HG03575 (cell line): ENCODE measurements around the gene STAP1.
"Not testable (repeated sequence)": the region's sequence is repeated elsewhere in the genome, so short reads cannot be mapped to it uniquely, and the experiment has no call there.

Experiments
- ATAC-seq: cut with Tn5 transposase; IDR thresholded peaks from one replicate; pipeline ENCODE4 v1.9.1; 2021; ENCODE audit not compliant: unreplicated experiment, insufficient number of reproducible peaks, low FRiP score; ENCODE audit errors: extremely low read depth

Gene STAP1

DNA sequence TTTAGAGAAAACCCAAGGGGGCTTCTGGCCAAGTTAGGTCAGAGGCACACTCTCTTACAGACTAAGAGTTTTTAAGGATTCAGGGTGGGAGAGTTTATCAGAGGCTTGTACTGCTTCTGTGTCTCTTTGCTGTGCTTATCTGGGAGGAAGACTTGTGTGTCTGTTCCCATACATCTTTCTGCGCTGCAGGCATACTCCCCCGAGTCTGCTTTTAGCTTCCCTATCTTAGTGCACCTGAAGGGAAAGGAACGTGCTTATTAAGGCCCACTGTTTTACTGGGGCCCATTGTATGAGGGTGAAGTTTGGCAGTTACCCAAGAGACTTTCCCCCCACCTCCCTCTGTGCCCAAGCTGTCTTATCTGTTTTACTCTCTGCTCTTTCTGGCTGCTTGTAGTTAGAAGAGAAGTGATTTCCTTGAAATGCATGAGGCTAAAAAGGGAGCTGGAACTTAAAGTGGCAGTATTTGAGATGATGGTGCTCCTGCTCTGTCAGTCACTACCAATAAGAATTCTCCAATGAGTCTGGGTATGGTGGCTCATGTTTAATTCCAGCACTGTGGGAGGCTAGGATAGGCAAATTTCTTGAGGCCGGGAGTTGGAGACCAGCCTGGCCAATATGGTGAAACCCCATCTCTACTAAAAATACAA, 6.3 kb upstream of the STAP1 start:
- not testable (repeated sequence) for ATAC-seq

GRCh38 chr4:67554096-67554495, 4.4 kb upstream of the STAP1 start:
- ATAC-seq, result no peak

DNA sequence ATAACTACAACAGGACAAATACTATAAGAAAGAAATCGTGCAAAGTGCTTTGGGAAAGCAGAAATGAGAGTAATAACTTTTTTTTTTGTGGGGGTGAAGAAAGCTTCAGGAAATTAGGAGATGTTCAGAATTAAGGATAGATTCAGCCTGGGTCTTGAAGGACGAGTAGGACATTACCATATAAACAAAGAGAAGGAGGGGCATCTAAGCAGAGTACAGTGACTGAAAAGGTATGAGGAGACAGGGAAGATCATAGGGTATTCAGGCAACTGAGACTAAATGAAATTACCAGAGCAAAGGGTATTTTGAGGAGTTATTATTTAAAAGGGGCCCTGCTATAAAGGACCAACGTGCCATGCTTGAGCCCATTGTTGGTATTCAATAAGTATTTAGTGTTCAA, 3.1 kb upstream of the STAP1 start:
- no peak for ATAC-seq

GRCh38 chr4:67556436-67556835, 2.1 kb upstream of the STAP1 start:
- no peak for ATAC-seq

- no peak for ATAC-seq
These were observed 6.8 kb downstream of the STAP1 start for GRCh38 chr4:67565284-67565683.

DNA sequence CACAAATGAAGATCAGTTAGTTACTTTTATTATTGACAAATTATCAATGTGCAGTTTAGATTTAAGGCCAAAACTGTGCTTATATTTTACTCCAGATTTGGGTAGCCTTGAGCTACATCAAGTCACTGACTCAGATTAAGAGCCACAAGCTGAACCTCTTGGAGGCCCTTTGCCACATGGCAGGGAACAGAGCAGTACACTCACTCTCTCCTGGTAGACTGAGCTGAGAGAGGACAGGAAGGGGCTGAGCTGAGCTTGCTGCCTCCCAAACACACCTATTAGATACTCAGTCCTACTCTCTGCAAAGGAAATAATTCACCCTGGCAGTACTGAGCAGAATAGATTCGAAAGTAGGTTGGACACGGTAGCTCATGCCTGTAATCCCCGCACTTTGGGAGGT, 7.8 kb downstream of the STAP1 start:
- no peak for ATAC-seq

GRCh38 chr4:67568820-67569219, 10.3 kb downstream of the STAP1 start:
- ATAC-seq, result no peak

DNA sequence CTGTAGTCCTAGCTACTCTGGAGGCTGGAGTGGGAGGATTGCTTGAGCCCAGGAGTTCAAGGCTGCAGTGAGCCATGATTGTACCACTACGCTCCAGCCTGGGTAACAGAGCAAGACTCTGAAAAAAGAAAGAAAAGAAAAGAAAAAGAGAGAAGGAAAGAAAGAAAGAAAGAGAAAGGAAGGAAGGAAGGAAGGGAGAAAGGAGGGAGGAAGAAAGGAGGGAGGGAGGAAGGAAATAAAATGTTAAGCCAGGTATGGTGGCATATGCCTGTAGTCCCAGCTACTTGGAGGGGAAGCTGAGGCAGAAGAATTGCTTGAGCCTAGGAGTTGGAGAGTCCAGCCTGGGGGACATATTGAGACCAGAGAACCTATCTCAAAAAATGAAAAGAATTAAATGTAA, 12.0 kb downstream of the STAP1 start:
- ATAC-seq, result no peak

DNA sequence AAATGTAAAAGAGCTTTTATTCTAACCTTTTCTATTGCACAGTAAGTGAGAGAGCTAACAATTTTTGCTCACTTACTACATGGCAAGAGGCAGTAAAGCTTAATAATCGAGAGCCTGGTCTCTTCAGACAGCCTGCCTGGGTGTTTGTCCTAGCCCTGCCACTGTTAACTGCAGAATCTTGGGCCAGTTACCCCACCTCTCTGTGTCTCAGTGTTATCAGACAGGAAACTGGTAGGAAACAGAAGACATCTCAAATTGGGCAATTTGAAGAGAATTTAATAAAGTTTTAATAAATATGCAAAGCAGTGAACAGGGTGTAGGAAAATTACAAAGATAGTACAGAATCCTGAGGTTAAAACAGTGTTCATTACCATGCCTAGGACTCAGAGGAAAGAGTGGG, 13.4 kb downstream of the STAP1 start:
- ATAC-seq, result no peak

DNA sequence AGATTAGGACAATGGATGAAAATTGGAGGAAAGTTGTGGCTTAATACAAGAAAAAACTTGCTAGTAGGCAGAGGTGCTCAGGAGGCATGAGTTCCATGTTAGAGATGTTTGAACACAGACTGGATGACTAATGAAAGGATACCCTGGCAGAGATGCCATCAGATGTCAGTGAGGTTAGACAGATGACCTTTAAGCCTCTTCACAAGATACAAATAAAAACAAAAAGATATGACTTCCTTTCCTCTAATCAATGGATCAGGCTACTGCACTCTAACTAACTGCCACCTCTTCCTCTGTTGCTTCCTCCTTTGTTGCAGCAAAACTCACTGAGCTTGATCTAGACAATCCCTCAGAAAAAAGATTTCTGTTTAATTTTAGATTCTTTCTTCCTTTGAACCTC, 14.7 kb downstream of the STAP1 start:
- no peak for ATAC-seq

- peak; percentile 88 for ATAC-seq
These were observed 16.9 kb downstream of the STAP1 start for GRCh38 chr4:67575232-67576058.

DNA sequence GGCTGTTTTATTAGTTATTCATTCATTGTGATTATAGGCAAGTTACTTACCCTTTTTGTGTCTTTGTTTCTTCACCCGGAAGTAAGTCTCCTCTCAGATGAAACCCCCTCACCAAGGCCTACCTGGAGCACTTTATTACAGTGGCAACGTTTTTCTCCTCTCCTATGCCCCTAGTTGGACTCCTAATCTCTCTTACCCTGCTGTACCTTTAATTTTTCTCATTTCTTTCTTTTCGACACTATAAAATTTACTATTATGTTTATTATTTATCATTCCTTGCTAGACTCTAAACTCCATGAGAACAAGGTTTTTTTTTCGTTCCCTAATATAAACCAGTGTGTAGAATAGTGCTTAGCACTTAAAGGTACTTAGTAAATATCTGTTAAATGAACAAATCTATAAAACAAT, 17.5 kb downstream of the STAP1 start:
- no peak for ATAC-seq

DNA sequence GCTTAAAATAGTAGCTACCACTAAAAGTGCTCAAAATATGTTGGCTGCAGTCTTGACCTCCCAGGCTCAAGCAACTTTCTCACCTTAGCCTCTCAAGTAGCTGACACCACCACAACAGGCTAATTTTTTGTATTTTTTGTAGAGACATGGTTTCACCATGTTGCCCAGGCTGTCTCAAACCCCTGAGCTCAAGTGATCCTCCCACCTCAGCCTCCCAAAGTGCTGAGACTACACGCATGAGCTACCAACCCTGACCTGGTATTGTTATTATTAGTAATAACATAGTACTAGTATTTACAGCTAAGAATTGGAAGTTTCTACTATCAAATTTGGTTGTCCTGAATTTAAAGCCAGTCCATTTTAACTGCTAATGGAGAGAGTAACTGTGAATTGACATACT, 18.0 kb downstream of the STAP1 start:
- peak; percentile 34 for ATAC-seq

- no peak for ATAC-seq
These were observed 22.1 kb downstream of the STAP1 start for GRCh38 chr4:67580577-67580976.

- ATAC-seq, result no peak
These were observed 22.8 kb downstream of the STAP1 start for GRCh38 chr4:67581208-67581857.

GRCh38 chr4:67581913-67582312, 23.4 kb downstream of the STAP1 start:
- no peak for ATAC-seq

DNA sequence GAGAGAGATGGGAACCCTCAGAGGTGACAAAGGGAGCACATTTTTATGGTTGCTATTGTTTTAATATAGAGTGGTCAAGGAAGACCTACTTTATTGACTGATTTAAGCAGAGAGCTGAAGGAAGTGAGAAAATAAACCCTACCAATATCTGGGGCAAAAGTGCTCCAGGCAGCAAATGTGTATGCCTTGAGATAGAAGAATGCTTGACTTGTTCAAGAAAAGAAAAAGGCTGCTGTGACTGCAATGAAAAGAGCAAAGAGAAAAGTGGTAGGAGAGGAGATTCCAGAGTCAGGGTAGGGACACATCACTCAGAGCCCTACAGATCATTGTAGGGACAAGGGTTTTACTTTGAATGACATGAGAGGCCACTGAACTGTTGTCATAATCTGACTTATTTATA, 26.0 kb downstream of the STAP1 start:
- no peak for ATAC-seq

DNA sequence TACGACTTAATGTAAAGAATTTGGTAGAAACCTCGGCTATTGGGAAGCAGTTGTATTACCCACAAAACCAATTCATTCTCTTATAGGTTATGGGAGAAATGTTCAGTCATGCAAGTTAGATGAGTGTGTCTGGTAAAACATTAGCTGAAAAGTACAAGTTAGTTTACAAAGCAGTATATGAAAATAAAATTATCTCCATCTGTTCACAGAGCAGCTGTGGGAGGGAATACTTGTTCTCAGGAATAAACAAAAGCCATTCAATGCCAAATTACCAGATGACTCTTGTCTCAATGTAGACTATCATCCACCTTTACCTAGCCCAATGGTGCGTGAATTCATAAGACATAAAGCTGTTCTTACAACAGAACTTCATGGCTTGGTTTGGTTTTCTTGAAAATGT, 28.6 kb downstream of the STAP1 start:
- ATAC-seq, result no peak

DNA sequence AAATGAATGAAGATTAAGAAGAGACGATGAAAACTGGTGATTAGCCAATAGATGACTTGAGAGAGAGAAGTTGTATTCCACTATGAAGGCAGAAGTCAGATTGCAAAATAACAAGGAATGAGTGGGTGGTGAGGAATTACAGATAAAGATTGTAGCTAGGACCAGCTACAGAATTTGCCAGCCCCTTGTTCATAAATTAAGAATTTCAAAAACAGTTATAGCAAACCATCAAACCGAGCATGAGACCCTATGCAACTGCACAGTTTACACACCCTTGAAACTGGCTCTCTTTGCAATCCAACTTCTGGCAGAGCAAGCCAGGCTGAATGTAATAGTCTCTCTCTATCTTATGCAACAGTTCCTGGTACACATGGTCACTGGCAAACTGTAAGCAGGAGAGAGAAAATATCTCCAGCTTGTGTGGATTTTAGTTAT, 35.2 kb downstream of the STAP1 start:
- no peak for ATAC-seq
